ENCODE data around the gene RIPOR2. TPM values are rescaled to one million over a fixed set of nuclear protein-coding genes. Genes with fewer than 3 reads are reported as not detected.
"Not testable (repeated sequence)": the region's sequence is repeated elsewhere in the genome, so short reads cannot be mapped to it uniquely, and the experiment has no call there.

Gene RIPOR2
- total and polyA plus RNA-seq, 2 donors, result 7.3 to 14.1 TPM

- WGBS, result 82% methylated on average over 3 of the region's 3 CpGs
- Histone ChIP-seq H3K27ac (ENCODE audit: low read depth) (no peak overlapping the region), H3K36me3 (ENCODE audit: insufficient read depth) (peaks cover 2% of the 10 kb centered on the region), H3K4me3 (ENCODE audit: low read depth, low read length) (no peak overlapping the region), H3K4me1 (ENCODE audit: insufficient read depth) (no peaks in the 10 kb centered on the region)
- DNase-seq (ENCODE audit: extremely low spot score), result no peak
These were observed 56.4 kb downstream of the RIPOR2 start for GRCh38 chr6:24879351-24879750.

DNA sequence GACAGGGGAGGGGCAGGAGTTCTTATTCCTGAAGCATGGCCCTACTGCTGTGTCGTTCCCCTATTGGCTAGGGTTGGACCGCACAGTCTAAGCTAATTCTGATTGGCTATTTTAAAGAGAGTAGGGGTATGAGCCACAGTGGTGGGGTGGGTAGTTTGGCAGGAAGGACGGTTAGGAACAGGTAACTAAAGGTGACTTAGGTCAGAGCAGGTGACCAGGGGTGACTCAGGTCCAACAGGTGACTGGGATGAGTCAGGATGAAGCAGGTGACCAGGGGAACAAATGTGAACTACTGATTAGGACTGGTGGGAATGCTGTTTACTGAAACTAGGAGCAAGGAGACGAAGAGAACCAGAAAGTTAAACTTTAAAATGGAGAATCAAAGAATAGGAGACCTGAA, 58.0 kb downstream of the RIPOR2 start:
- 96% methylated on average over 4 of the region's 4 CpGs for WGBS
- H3K4me3 ChIP-seq (ENCODE audit: low read depth, low read length); H3K4me1 ChIP-seq (ENCODE audit: insufficient read depth); DNase-seq (ENCODE audit: extremely low spot score); H3K36me3 ChIP-seq (ENCODE audit: insufficient read depth); H3K27ac ChIP-seq (ENCODE audit: low read depth): not testable (repeated sequence)

DNA sequence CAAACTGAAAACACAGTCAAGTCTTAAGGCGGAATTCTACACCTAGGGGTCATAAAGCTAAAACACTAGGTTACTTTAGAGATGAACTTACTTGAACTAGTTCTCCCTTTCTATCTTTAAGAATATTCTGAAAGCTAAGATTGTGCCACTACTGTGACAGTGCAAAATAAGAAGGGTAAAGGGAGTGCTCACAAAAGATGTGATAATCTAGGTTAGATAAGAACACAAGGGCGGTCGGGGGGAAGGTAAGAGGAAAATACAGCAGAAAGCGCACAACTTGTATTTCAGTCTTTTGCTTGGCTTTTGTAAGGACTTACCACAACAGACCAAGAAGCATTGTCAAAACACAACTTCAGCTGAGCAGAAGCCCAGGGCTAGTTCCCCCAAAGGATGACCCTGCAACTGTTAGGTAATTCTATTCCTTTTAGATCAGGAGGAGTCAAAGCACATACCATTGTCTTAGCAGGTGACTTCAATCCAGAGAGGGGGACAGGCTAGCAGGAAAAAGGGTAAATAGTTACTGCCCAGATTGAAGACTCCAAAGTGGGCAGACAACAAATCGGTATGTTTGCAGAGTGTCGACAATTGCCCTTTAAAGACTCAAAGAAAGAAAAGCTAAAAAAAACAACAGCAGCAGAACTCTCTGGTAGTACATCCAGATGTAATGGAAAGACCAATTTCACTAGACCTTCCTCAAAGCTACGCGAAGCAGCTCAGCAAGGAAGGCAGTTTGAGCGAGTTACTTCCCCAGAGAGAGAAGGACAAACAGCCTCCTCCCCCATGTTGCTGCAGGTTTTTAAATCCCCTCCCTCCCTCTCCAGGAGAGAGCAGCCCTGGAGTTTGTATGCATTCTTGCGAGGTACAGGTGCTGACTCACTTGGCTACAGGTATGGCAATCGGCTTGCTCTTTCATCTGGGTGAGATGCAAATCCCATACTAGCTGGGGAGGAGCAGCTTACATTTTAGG, 59.0 kb downstream of the RIPOR2 start:
- no peak overlapping the region for H3K27ac ChIP-seq (ENCODE audit: low read depth)
- H3K36me3 ChIP-seq (ENCODE audit: insufficient read depth), result peaks cover 4% of the 10 kb centered on the region
- no peak overlapping the region for H3K4me3 ChIP-seq (ENCODE audit: low read depth, low read length)
- WGBS, result 86% methylated on average over 11 of the region's 11 CpGs
- no peak for DNase-seq (ENCODE audit: extremely low spot score)
- H3K4me1 ChIP-seq (ENCODE audit: insufficient read depth), result no peaks in the 10 kb centered on the region

DNA sequence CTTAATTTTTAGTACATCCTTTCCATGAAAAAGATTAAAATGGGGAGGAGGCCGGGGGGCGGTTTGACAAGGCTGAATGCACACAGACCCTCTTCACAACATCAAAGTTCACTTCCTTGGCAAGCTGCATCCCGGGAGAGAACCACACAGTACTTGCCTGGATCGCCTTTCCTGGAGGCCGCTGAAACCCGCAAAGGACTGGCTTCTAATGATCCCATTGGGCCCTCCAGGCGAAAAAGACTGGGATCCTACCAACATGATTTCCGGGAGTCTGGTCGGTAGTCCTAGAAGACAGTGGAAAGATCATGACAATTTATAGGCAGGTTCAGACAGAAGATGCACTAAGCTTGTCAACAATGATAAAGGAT, 60.2 kb downstream of the RIPOR2 start:
- Histone ChIP-seq H3K27ac (ENCODE audit: low read depth) (no peak overlapping the region), H3K4me1 (ENCODE audit: insufficient read depth) (no peaks in the 10 kb centered on the region), H3K4me3 (ENCODE audit: low read depth, low read length) (no peak overlapping the region), H3K36me3 (ENCODE audit: insufficient read depth) (peaks cover 2% of the 10 kb centered on the region)
- DNase-seq (ENCODE audit: extremely low spot score), result no peak
- WGBS, result 74% methylated on average over 9 of the region's 9 CpGs

GRCh38 chr6:24874776-24875533, 60.8 kb downstream of the RIPOR2 start:
- Histone ChIP-seq H3K27ac (ENCODE audit: low read depth) (no peak overlapping the region), H3K4me1 (ENCODE audit: insufficient read depth) (no peaks in the 10 kb centered on the region), H3K4me3 (ENCODE audit: low read depth, low read length) (no peak overlapping the region), H3K36me3 (ENCODE audit: insufficient read depth) (peaks cover 2% of the 10 kb centered on the region)
- DNase-seq (ENCODE audit: extremely low spot score), result no peak
- WGBS, result 82% methylated on average over 7 of the region's 7 CpGs

- H3K36me3 ChIP-seq (ENCODE audit: insufficient read depth), result peaks cover 2% of the 10 kb centered on the region
- no peaks in the 10 kb centered on the region for H3K4me1 ChIP-seq (ENCODE audit: insufficient read depth)
- H3K27ac ChIP-seq (ENCODE audit: low read depth), result no peak overlapping the region
- WGBS, result 96% methylated on average over 1 of the region's 1 CpG
- H3K4me3 ChIP-seq (ENCODE audit: low read depth, low read length), result no peak overlapping the region
- no peak for DNase-seq (ENCODE audit: extremely low spot score)
These were observed 61.6 kb downstream of the RIPOR2 start for GRCh38 chr6:24874128-24874527.

DNA sequence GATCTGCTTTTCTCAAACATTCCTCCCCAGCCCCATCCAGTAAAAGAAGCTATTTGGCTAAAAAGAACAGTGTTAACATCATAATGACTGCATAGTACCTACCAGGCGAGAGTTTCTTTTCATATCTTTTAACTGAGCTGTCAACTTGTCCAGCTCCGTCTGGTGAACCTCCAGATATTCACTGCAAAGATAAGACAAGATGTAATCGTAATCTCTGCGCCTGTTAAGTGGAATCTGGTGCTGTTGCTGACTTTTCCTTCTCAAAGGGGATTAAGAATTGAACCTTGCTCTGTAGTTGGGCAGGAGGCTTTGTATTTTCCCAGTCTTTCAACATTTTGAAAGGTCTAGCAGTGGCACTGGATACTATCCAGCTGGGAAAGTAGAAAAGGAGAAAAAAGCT, 63.0 kb downstream of the RIPOR2 start:
- Histone ChIP-seq H3K36me3 (ENCODE audit: insufficient read depth) (peaks cover 6% of the 10 kb centered on the region), H3K4me1 (ENCODE audit: insufficient read depth) (no peaks in the 10 kb centered on the region), H3K4me3 (ENCODE audit: low read depth, low read length) (no peak overlapping the region), H3K27ac (ENCODE audit: low read depth) (no peak overlapping the region)
- DNase-seq (ENCODE audit: extremely low spot score), result no peak
- WGBS, result 62% methylated on average over 4 of the region's 4 CpGs

DNA sequence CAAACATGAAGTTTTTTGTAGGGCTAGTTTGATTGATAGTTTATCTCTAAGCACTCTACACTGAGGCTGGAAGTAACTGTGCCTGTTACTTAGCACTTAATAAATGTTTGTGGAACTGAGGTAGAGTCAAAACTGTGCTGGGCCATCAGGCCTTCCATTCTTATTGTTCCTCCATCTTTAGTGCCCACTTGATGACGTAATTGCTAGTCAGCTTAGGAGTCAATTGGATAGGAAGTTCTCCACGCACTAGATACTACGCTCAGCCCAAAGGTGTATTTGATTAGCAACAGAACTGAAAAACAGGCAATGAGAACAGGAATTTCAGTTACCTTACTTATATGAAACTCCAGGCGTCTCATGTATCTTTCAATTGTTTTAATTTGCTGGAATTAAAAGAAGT, 67.0 kb downstream of the RIPOR2 start:
- no peak overlapping the region for H3K4me3 ChIP-seq (ENCODE audit: low read depth, low read length)
- no peak for DNase-seq (ENCODE audit: extremely low spot score)
- no peaks in the 10 kb centered on the region for H3K4me1 ChIP-seq (ENCODE audit: insufficient read depth)
- WGBS, result 98% methylated on average over 4 of the region's 4 CpGs
- H3K36me3 ChIP-seq (ENCODE audit: insufficient read depth), result peaks cover 6% of the 10 kb centered on the region
- no peak overlapping the region for H3K27ac ChIP-seq (ENCODE audit: low read depth)

DNA sequence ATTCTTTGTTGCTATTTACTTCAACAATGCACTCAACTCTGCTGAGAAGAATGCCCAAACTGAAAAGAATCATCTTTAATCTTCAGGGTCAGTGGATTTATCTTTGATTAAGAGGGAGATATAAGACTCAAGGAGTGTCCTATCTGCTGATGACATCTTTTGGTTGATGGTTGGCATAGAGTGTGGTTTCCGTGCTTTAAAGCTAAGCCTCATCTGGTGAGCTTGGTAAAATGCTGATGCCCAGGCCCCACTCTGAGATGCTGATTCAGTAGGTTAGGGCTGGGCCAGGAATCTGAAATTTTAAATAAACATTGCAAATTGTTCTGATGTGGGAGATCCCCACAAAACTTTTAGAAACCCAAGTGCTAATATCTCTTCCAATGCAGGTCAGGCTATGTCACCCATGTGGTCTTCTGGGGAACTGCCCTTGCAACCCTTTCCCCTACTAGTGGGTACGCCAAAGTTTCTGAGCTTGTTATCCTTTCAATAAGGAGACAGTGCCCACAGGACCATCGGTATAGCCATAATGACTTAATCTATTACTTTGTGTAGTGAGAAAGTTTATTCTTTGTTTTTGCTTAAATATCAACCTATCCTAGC, 68.6 kb downstream of the RIPOR2 start:
- H3K27ac ChIP-seq (ENCODE audit: low read depth), result no peak overlapping the region
- peaks cover 4% of the 10 kb centered on the region for H3K36me3 ChIP-seq (ENCODE audit: insufficient read depth)
- H3K4me3 ChIP-seq (ENCODE audit: low read depth, low read length), result no peak overlapping the region
- no peak for DNase-seq (ENCODE audit: extremely low spot score)
- no peaks in the 10 kb centered on the region for H3K4me1 ChIP-seq (ENCODE audit: insufficient read depth)
- 95% methylated on average over 3 of the region's 3 CpGs for WGBS

DNA sequence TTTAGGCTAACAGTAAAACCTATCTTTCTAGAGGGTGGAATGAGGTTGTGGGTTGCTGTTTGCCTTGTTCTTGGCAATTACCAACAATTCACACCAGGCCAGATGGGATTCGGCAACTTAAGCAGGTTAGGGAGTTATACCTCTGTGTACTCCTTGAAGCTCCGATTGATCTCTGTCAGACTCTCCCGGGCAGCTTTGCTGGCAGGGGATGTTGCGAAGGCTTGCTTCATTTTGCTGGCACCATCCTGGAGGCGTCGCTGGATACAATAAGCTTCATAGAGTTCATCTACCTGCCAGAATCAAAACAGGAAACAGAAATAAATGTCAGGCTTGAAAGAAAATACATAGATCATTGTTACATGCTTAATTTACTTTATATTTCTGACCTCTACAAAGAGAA, 70.6 kb downstream of the RIPOR2 start:
- Histone ChIP-seq H3K4me3 (ENCODE audit: low read depth, low read length) (no peak overlapping the region), H3K4me1 (ENCODE audit: insufficient read depth) (no peaks in the 10 kb centered on the region), H3K36me3 (ENCODE audit: insufficient read depth) (peaks cover 4% of the 10 kb centered on the region), H3K27ac (ENCODE audit: low read depth) (no peak overlapping the region)
- 72% methylated on average over 6 of the region's 6 CpGs for WGBS
- DNase-seq (ENCODE audit: extremely low spot score), result no peak

DNA sequence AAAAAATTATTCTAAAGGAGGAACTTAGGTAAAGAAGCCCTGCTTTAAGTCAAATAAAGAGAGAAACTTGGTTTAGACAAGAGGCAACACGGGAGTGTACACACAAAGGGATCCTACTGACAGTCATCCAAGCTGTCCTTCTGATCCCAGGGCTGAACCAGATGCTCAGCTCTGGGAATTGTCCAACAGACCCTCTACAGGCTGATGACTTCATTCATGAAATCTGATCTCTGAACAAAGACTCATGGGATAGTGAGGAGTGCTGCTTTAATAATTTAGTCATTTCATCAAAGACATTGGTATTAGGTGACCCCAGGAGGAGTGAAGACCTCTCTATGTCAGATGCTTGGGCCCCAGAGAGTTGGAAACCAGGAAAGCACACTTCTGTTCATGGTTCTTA, 71.4 kb downstream of the RIPOR2 start:
- 63% methylated on average over 1 of the region's 1 CpG for WGBS
- DNase-seq (ENCODE audit: extremely low spot score), result no peak

DNA sequence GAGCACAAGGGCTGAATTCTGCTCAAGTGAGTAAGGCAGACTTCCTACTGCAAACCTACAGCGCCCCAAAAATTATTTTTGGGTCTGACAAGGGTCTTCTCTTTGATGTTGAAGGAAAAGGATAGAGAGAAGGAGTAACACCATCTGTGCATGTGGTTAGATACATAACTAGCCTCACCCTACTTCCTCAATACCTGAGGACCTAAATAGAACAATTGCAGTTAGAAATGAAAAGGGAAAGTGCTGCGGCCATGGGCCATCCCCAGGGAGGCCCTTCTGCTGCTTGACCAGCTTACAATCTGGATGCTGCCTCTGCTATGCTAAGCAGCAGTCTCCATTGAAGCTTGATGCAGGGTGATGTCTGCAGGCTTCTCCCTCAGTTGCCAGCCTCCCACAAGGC, 73.8 kb downstream of the RIPOR2 start:
- DNase-seq (ENCODE audit: extremely low spot score), result no peak
- 93% methylated on average over 2 of the region's 2 CpGs for WGBS
- Histone ChIP-seq H3K4me1 (ENCODE audit: insufficient read depth) (no peaks in the 10 kb centered on the region), H3K36me3 (ENCODE audit: insufficient read depth) (no peaks in the 10 kb centered on the region), H3K27ac (ENCODE audit: low read depth) (no peak overlapping the region), H3K4me3 (ENCODE audit: low read depth, low read length) (no peak overlapping the region)

More for the DNA sequence above, 71.4 kb downstream of the RIPOR2 start:
- Histone ChIP-seq H3K27ac (ENCODE audit: low read depth) (no peak overlapping the region), H3K4me3 (ENCODE audit: low read depth, low read length) (no peak overlapping the region), H3K36me3 (ENCODE audit: insufficient read depth) (peaks cover 4% of the 10 kb centered on the region), H3K4me1 (ENCODE audit: insufficient read depth) (no peaks in the 10 kb centered on the region)

GRCh38 chr6:24859608-24860200, 76.1 kb downstream of the RIPOR2 start:
- DNase-seq (ENCODE audit: extremely low spot score), result no peak
- no peak overlapping the region for H3K27ac ChIP-seq (ENCODE audit: low read depth)
- 75% methylated on average over 6 of the region's 6 CpGs for WGBS

More at GRCh38 chr6:24859608-24860200, 76.1 kb downstream of the RIPOR2 start:
- H3K36me3 ChIP-seq (ENCODE audit: insufficient read depth), result no peaks in the 10 kb centered on the region
- H3K4me1 ChIP-seq (ENCODE audit: insufficient read depth), result no peaks in the 10 kb centered on the region
- no peak overlapping the region for H3K4me3 ChIP-seq (ENCODE audit: low read depth, low read length)
